Liver (tissue), 3 donors: ENCODE measurements around the gene MRPS9.

ENCODE experiments used
- ATF3 ChIP-seq: IDR thresholded peaks from 2 replicates; pipeline ENCODE4 v1.6.1; 2016; ENCODE audit warnings: antibody characterized with exemption
- CTCF ChIP-seq: fragments of 150-350 bp; IDR thresholded peaks from 2 replicates; pipeline ENCODE4 v1.5.1; 2017; ENCODE audit warnings: improper control_type of control experiment, low read depth, low read length; ENCODE audit not compliant: missing input control
- HNF4A ChIP-seq, 2 donors: conservative IDR thresholded peaks; 2 replicates each; pipeline ENCODE4 v1.6.1; 2016; ENCODE audit warnings: antibody characterized with exemption in 2 of 2, mild to moderate bottlenecking in 2 of 2
- MAX ChIP-seq: IDR thresholded peaks from 2 replicates; pipeline ENCODE4 v1.6.1; 2016; ENCODE audit warnings: antibody characterized with exemption
- REST ChIP-seq: IDR thresholded peaks from 2 replicates; pipeline ENCODE4 v1.6.1; 2016; ENCODE audit warnings: antibody characterized with exemption, mild to moderate bottlenecking
- TAF1 ChIP-seq: conservative IDR thresholded peaks from 2 replicates; pipeline ENCODE4 v1.6.1; 2016; ENCODE audit warnings: antibody characterized with exemption, mild to moderate bottlenecking
- YY1 ChIP-seq: IDR thresholded peaks from 2 replicates; pipeline ENCODE4 v1.6.1; 2016; ENCODE audit warnings: antibody characterized with exemption, mild to moderate bottlenecking
- donor health status: healthy.
- donor health status: healthy.

GRCh38 chr2:105037572-105038382 is at the start of gene MRPS9:
- TF ChIP-seq HNF4A (conservative IDR thresholded peaks at IDR 0.05) (peak; percentile 31 to 40), CTCF (no peak), TAF1 (peak; percentile 69), YY1 (peak; percentile 99), ATF3 (no peak), REST (peak; percentile 51), MAX (no peak)
